ENCODE results near the gene TTC39A. TPM values are rescaled to one million over a fixed set of nuclear protein-coding genes. Genes with fewer than 3 reads are reported as not detected.
"Not testable (repeated sequence)": the region's sequence is repeated elsewhere in the genome, so short reads cannot be mapped to it uniquely, and the experiment has no call there.

The TTC39A gene
- total and polyA plus RNA-seq, 5 experiments from 2014 or later, result 0.19 TPM; not detected in 4

DNA sequence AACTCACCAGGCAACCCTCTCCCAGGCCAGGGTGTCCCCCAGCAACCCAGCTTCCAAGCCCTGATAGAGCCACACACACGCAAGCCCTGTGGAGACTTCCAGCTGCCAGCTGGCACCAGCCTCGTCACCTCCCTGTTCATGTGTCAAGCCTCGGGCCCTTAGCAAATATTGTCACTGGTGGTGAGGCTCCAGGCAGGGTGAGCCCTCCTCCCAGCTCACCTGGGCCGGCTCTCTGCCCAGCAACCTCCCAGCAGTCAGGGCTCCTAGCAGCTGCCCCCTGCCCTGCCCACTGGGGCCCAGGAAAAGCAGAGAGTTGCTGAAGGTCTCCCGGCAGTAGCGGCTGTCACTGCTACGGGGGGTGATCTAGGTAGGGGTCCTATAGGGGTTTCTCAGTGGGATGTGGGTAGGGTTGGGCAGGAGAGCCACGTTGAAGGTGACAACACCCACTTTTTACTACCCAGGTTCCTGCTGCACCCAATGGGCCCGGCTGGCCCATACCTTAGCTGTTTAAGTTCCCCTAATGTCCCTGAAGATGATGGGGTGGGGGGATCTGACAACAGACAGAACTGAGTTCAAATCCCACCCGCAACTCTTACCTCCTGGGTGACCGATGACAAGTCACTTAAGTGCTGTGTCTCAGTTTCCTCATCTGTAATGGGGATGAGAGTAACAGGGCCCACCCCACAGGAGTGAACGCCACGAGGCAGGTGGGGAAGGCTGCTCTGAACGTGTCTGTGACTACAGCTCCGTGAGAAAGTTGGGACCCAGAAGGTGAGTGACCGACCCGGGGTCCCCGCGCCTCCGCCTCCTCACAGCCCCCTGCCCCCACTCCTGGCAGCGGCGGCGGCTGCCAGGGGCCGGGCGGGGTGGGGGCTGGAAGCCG lies 678 bp downstream of the TTC39A start:
- no peak for DNase-seq
- no peak for ATAC-seq
- H3K27me3 Mint-ChIP-seq, result peaks cover 20 to 45% (median 32%) of the 10 kb centered on the region in 5 donors
- peaks cover 0 to 3% (median 0%) of the 10 kb centered on the region in 9 donors for H3K9me3 Mint-ChIP-seq
- H3K27ac Mint-ChIP-seq, result peak overlapping the region in 1 of 10 donors; percentile 13
- no peaks in the 10 kb centered on the region for H3K36me3 Mint-ChIP-seq
- POLR2A ChIA-PET, result no interaction called here
- H3K4me3 Mint-ChIP-seq, result peak overlapping the region; percentile 42 to 67 (median 55)
- peaks cover 3 to 10% (median 6%) of the 10 kb centered on the region in 4 donors for H3K4me1 Mint-ChIP-seq

GRCh38 chr1:51328926-51329325 lies 1.4 kb downstream of the TTC39A start:
- no peak for DNase-seq
- no peak for ATAC-seq
- Mint-ChIP-seq H3K27me3 (peaks cover 20 to 45% (median 32%) of the 10 kb centered on the region in 5 donors), H3K4me1 (peaks cover 3 to 10% (median 6%) of the 10 kb centered on the region in 4 donors), H3K27ac (no peak overlapping the region), H3K4me3 (peak overlapping the region in 9 of 10 donors; percentile 22 to 71 (median 55)), H3K36me3 (no peaks in the 10 kb centered on the region), H3K9me3 (peaks cover 0 to 3% (median 0%) of the 10 kb centered on the region in 9 donors)
- POLR2A ChIA-PET, result no interaction called here

GRCh38 chr1:51328279-51328678 lies 2.1 kb downstream of the TTC39A start:
- no peak for ATAC-seq
- H3K4me1 Mint-ChIP-seq, result peaks cover 3 to 10% (median 6%) of the 10 kb centered on the region in 4 donors
- peaks cover 0 to 3% (median 0%) of the 10 kb centered on the region in 9 donors for H3K9me3 Mint-ChIP-seq
- peak overlapping the region in 3 of 10 donors; percentile 24 to 54 (median 50) for H3K4me3 Mint-ChIP-seq
- no peaks in the 10 kb centered on the region for H3K36me3 Mint-ChIP-seq
- peaks cover 20 to 45% (median 32%) of the 10 kb centered on the region in 5 donors for H3K27me3 Mint-ChIP-seq
- H3K27ac Mint-ChIP-seq, result no peak overlapping the region
- DNase-seq, result no peak
- POLR2A ChIA-PET, result no interaction called here

GRCh38 chr1:51327386-51327785 lies 3.0 kb downstream of the TTC39A start:
- Mint-ChIP-seq H3K27me3 (peaks cover 20 to 45% (median 32%) of the 10 kb centered on the region in 5 donors), H3K9me3 (peaks cover 0 to 3% (median 0%) of the 10 kb centered on the region in 9 donors), H3K27ac (no peak overlapping the region), H3K4me1 (peaks cover 3 to 10% (median 6%) of the 10 kb centered on the region in 4 donors), H3K36me3 (no peaks in the 10 kb centered on the region), H3K4me3 (peak overlapping the region in 1 of 10 donors; percentile 29)
- ATAC-seq (no peak), DNase-seq (no peak)
- POLR2A ChIA-PET, result no interaction called here

DNA sequence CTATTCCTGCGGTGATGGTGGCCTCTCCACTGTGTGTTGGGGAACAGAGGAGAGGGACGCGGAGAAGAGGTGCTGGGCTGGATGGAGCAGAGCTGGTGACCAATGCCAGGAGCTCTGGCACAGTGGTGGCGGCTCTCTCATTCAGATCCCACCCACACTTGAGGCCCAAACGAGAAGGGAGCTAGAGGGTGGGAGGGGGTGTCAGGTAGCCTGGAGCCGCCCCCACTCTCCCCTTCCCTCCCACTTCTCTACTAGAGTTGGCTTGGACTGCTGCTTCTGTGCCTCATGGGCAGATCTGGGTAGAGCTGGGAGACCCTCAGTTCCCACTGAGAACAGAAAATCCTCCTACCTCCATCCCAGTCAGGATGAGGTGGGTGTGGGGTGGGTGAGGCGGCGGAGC lies 3.5 kb downstream of the TTC39A start:
- Mint-ChIP-seq H3K9me3 (peaks cover 0 to 3% (median 0%) of the 10 kb centered on the region in 9 donors), H3K4me3 (no peak overlapping the region), H3K27ac (no peak overlapping the region), H3K27me3 (peaks cover 19 to 42% (median 31%) of the 10 kb centered on the region in 5 donors), H3K36me3 (no peaks in the 10 kb centered on the region), H3K4me1 (peaks cover 3 to 10% (median 6%) of the 10 kb centered on the region in 4 donors)
- no peak for DNase-seq
- ATAC-seq, result no peak
- POLR2A ChIA-PET, result no interaction called here

GRCh38 chr1:51325878-51326755 lies 4.2 kb downstream of the TTC39A start:
- ATAC-seq, result no peak
- no peaks in the 10 kb centered on the region for H3K36me3 Mint-ChIP-seq
- POLR2A ChIA-PET, result no interaction called here
- peaks cover 0 to 3% (median 0%) of the 10 kb centered on the region in 9 donors for H3K9me3 Mint-ChIP-seq
- no peak overlapping the region for H3K4me3 Mint-ChIP-seq
- no peak for DNase-seq
- no peak overlapping the region for H3K27ac Mint-ChIP-seq
- peaks cover 12 to 34% (median 26%) of the 10 kb centered on the region in 5 donors for H3K27me3 Mint-ChIP-seq
- peaks cover under 1 to 6% (median 4%) of the 10 kb centered on the region in 4 donors for H3K4me1 Mint-ChIP-seq

- H3K4me3 Mint-ChIP-seq, result no peak overlapping the region
- no peak overlapping the region for H3K27ac Mint-ChIP-seq
- H3K4me1 Mint-ChIP-seq, result peaks cover 0 to 3% (median 0%) of the 10 kb centered on the region in 4 donors
- H3K9me3 Mint-ChIP-seq, result peaks cover 0 to 3% (median 0%) of the 10 kb centered on the region in 9 donors
- no peaks in the 10 kb centered on the region for H3K36me3 Mint-ChIP-seq
- peaks cover 7 to 27% (median 20%) of the 10 kb centered on the region in 5 donors for H3K27me3 Mint-ChIP-seq
- ATAC-seq (no peak), DNase-seq (no peak)
- POLR2A ChIA-PET, result no interaction called here
These were observed 5.0 kb downstream of the TTC39A start for GRCh38 chr1:51325391-51325790.

GRCh38 chr1:51325011-51325385 lies 5.4 kb downstream of the TTC39A start:
- H3K27me3 Mint-ChIP-seq, result peaks cover 7 to 27% (median 20%) of the 10 kb centered on the region in 5 donors
- H3K9me3 Mint-ChIP-seq, H3K27ac Mint-ChIP-seq, POLR2A ChIA-PET, H3K36me3 Mint-ChIP-seq, ATAC-seq, H3K4me1 Mint-ChIP-seq, DNase-seq, H3K4me3 Mint-ChIP-seq: not testable (repeated sequence)

DNA sequence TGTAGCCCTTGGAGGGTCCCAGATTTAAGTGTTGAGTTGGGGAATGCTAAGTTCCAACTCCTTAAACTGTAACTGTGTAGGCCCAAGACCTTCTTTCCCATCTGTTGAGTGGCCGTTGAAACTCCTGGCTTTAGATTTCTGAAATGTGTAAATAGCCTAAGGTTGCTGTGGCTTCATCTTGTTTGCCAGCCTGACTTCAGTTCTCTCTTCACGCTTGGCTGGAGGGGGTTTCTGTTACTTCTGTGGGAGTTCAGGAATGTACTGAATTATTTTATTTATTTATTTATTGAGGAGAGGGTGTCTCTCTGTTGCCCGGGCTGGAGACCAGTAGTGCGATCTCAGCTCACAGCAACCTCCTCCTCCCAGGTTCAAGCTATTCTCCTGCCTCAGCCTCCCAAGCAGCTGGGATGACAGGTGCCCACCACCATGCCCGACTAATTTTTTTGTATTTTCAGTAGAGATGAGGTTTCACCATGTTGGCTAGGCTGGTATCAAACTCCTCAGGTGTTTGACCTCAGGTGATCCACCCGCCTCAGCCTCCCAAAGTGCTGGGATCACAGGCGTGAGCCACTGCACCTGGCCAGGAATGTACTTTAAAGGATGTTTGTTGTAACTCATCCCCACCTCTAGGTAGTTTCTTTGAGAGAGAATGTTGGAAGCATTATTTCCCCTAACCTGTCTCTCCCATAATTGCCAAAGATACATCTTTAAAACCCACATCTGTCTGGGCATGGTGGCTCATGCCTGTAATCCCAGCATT lies 5.9 kb downstream of the TTC39A start:
- ATAC-seq (no peak), DNase-seq (no peak)
- Mint-ChIP-seq H3K36me3 (no peaks in the 10 kb centered on the region), H3K4me3 (no peak overlapping the region), H3K4me1 (no peaks in the 10 kb centered on the region), H3K9me3 (peaks cover 0 to 3% (median 0%) of the 10 kb centered on the region in 9 donors), H3K27ac (no peak overlapping the region), H3K27me3 (peaks cover 7 to 26% (median 19%) of the 10 kb centered on the region in 5 donors)
- POLR2A ChIA-PET, result no interaction called here

DNA sequence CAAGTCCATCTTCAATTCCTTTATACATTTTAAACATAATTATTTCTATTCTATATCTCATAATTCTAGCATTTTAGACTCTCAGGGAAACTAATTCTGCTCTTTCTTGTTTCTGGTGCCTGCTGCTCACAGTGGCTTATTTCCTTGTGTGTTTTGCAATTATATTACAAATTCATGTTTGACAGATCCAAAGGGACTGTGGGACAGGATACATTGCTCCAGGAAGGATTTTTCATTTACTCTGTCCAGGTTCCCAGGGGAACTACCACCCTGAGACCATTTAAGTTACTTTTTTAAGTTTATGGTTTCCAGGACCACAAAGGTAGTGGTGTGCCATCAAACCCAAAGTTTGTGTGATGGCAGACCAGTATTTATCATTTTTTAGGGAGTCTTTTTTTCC lies 6.6 kb downstream of the TTC39A start:
- no peaks in the 10 kb centered on the region for H3K4me1 Mint-ChIP-seq
- POLR2A ChIA-PET, result no interaction called here
- no peak for ATAC-seq
- no peaks in the 10 kb centered on the region for H3K9me3 Mint-ChIP-seq
- H3K36me3 Mint-ChIP-seq, result no peaks in the 10 kb centered on the region
- DNase-seq, result no peak
- H3K27me3 Mint-ChIP-seq, result peaks cover 5 to 19% (median 13%) of the 10 kb centered on the region in 5 donors
- no peak overlapping the region for H3K4me3 Mint-ChIP-seq
- H3K27ac Mint-ChIP-seq, result no peak overlapping the region

DNA sequence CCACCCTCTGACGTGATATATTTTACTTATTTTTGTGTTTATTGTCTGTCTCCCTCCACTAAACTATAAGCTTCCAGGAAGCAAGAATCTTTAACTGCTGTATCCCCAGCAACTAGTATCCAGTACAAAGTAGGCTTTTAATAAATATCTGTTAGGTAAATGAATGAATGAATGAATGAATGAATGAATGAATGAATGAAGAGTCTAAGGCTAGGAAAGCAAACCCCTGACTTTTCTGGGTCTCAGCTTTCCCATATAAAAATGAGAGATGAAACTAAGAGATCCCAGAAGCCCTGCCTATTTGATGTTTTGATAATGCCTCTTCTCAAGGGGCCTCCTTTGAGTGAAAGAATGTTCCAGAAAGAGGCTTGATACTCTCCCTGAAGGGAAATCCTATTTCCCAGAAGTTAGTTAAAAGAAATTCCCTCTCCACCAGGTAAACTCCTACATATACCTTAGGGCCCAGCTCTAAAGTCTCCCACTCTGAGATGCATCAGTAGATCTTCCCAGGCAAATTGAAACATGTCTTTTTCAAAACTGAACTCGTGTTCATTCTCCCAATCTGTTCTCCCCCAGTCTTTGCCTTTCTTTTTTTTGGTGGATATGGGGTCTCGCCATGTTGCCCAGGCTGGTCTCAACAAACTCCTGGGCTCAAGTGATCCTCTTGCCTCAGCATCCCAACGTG lies 7.8 kb downstream of the TTC39A start:
- DNase-seq, result no peak
- Mint-ChIP-seq H3K4me3 (no peak overlapping the region), H3K27ac (no peak overlapping the region), H3K27me3 (peaks cover 2 to 10% (median 7%) of the 10 kb centered on the region in 5 donors), H3K9me3 (no peaks in the 10 kb centered on the region), H3K4me1 (no peaks in the 10 kb centered on the region), H3K36me3 (no peaks in the 10 kb centered on the region)
- POLR2A ChIA-PET, result no interaction called here
- ATAC-seq, result no peak

GRCh38 chr1:51321924-51322280 lies 8.5 kb downstream of the TTC39A start:
- POLR2A ChIA-PET, result no interaction called here
- H3K4me3 Mint-ChIP-seq, result no peak overlapping the region
- DNase-seq (peak in 1 of 10 donors; percentile 36), ATAC-seq (no peak)
- peaks cover 2 to 10% (median 5%) of the 10 kb centered on the region in 5 donors for H3K27me3 Mint-ChIP-seq
- no peaks in the 10 kb centered on the region for H3K9me3 Mint-ChIP-seq
- no peaks in the 10 kb centered on the region for H3K36me3 Mint-ChIP-seq
- H3K27ac Mint-ChIP-seq, result no peak overlapping the region
- H3K4me1 Mint-ChIP-seq, result no peaks in the 10 kb centered on the region
